Astrocyte of the spinal cord (primary cell): ENCODE measurements around the gene FHIT.
"Not testable (repeated sequence)": the region's sequence is repeated elsewhere in the genome, so short reads cannot be mapped to it uniquely, and the experiment has no call there.

Source experiments
- DNase-seq: peaks from one replicate; pipeline ENCODE4 v3.0.0; 2011; ENCODE audit warnings: low read depth, low spot score
- H3K4me3 ChIP-seq: 2 replicates; pipeline ENCODE4 v1.5.1; 2011; ENCODE audit warnings: low read depth, mild to moderate bottlenecking, low read length, moderate library complexity
- in situ Hi-C: cut with HindIII; loops from 2 replicates; pipeline ENCODE4 v1.10.0; 2017; ENCODE audit warnings: low sequenced_read_pairs
- TF ChIP-seq, protein P1 (sequence below): IDR thresholded peaks from 2 replicates; pipeline ENCODE4 v1.5.1; 2012; ENCODE audit warnings: low read depth, mild to moderate bottlenecking, low read length, inconsistent platforms

FHIT gene

DNA sequence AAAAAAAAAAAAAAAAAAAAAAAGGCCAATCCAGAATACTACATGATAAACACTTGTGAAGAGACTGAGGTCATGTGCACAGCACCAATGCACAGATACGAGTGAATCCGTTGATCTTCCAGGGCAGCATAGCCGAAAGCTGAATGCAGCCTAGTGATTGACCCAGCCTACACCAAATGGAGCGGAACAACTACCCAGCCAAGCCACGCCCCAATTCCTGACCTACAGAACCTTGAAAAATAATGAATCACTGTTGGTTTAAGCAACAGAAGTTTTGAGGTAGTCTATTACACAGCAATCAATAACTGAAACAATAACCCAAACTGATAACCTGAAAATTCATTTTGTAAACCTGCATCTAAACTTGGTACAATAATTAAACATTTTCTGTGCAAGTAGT is 361.0 kb downstream of the FHIT start:
- TF ChIP-seq, protein P1, sequence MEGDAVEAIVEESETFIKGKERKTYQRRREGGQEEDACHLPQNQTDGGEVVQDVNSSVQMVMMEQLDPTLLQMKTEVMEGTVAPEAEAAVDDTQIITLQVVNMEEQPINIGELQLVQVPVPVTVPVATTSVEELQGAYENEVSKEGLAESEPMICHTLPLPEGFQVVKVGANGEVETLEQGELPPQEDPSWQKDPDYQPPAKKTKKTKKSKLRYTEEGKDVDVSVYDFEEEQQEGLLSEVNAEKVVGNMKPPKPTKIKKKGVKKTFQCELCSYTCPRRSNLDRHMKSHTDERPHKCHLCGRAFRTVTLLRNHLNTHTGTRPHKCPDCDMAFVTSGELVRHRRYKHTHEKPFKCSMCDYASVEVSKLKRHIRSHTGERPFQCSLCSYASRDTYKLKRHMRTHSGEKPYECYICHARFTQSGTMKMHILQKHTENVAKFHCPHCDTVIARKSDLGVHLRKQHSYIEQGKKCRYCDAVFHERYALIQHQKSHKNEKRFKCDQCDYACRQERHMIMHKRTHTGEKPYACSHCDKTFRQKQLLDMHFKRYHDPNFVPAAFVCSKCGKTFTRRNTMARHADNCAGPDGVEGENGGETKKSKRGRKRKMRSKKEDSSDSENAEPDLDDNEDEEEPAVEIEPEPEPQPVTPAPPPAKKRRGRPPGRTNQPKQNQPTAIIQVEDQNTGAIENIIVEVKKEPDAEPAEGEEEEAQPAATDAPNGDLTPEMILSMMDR = no peak
- no peak overlapping the region for H3K4me3 ChIP-seq
- in situ Hi-C loops = no loop called here
- no peak for DNase-seq

DNA sequence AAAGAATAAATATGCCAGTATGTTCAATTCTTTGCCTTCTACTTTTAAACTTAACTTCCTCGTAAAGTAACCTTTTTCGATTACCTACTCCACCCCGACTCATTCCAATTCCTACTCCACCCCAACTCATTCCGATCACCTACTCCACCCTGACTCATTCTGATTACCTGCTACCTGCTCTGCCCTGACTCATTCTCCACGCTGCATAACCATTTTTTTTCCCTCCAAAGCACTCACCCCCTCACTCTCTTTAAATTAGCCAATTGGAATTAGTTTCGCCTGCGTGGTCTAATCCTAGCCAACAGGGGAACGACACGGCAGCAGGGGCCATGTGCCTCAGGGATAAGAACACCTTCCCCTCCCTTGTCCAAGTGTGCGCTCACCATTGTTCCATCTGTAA is 362.3 kb downstream of the FHIT start:
- in situ Hi-C loops, DNase-seq, H3K4me3 ChIP-seq: not testable (repeated sequence)

DNA sequence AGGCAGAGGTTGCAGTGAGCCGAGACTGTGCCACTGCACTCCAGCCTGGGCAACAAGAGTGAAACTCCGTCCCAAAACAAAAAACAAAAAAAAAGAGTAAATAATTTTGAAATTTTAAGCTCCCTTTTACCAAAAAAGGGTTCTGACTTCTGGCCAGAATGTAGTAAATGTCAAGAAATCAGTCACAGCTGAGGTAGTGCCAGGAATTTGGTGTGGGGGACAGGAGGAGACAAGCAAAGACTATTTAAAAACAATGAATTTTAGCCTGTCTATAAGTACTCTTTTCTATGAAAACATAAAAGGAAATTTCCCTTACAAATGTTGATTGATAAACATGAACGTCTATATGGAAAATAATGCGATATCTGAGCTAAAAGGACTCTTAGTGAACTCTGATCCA is 363.7 kb downstream of the FHIT start:
- TF ChIP-seq, protein P1 = no peak

DNA sequence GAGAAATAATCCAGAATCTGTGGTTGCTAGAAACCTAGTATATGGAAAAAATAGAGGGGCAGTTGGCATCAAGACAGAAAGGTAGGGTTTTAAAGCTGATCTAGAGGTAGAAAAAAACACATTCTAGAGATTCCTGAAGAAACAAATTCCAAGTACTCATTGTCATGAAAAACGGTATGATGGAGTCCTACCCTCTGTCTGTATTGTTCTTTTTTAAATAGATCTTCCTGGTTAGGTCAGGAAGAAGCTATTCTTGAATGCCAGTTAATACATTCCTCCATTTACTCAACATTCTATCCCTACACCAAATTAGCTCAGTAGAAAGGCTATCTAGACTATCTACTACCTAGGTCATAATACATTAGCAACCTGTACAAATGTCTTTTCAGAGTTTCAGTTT is 364.7 kb downstream of the FHIT start:
- DNase-seq = no peak
- no peak overlapping the region for H3K4me3 ChIP-seq
- TF ChIP-seq, protein P1 = no peak
- in situ Hi-C loops = no loop called here

More for the DNA sequence above, 363.7 kb downstream of the FHIT start:
- no peak for DNase-seq
- H3K4me3 ChIP-seq = no peak overlapping the region
- in situ Hi-C loops = no loop called here

DNA sequence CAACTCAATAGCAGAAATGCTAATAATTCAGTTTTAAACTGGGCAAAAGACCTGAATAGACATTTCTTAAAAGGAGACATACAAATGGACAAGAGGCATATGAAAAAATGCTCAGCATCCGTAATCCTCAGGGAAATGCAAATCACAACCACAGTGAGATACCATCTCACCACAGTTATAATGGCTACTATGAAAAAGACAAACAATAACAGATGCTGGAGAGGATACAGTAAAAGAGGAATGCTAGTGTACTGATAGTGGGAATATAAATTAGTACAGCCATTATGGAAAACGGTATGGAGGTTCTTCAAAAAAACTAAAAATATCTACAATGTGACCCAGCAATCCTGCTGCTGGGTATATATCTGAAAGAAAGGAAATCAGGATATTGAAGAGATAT is 367.2 kb downstream of the FHIT start:
- in situ Hi-C loops = no loop called here

DNA sequence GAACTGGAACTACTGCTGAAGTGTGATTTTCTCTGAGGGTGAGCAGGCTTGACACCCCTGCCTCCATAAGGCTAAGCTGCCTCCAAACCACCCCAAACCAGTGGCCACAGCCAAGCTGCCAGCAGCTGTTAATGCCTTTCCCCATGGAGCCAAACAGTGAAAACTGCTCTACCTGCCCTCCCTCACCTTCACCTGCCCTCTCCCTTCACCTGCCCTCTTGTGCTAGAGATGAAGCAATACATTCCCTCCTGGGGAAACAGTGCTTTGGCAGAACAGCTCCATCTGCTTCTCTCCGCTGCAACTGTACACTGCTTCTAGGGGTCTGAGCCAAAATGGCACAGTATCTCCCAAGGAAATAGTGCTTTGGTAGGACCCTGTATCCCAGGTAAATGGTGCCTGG is 374.1 kb downstream of the FHIT start:
- in situ Hi-C loops = no loop called here
- no peak overlapping the region for H3K4me3 ChIP-seq
- DNase-seq = no peak
- TF ChIP-seq, protein P1 = no peak

More for the DNA sequence above, 367.2 kb downstream of the FHIT start:
- TF ChIP-seq, protein P1 = no peak
- no peak for DNase-seq
- H3K4me3 ChIP-seq = no peak overlapping the region

DNA sequence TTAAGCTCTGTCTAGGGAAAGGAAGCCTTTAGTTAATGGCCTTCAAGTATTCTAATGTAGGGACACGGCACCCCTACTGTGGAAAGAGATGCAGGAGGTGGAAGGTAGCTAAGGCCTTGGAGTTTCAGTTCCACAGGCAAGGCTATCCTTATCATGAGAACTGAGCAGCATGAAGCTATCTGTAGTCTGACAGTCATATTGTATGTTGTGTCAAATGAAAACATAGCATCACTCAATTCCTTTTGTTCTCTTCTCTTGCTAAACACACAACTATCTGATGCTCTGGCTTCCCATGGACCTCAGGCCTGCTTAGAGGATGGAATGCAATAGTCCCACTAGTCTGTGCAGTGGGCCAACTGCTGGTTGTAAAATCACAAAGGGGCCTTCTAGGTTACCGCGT is 380.9 kb downstream of the FHIT start:
- TF ChIP-seq, protein P1 = no peak
- in situ Hi-C loops = no loop called here
- H3K4me3 ChIP-seq = no peak overlapping the region
- DNase-seq = no peak
